GM18508 (cell line): ENCODE data around the gene TMEM127.
"Not testable (repeated sequence)": the region's sequence is repeated elsewhere in the genome, so short reads cannot be mapped to it uniquely, and the experiment has no call there.

Experiments
- ATAC-seq: cut with Tn5 transposase; IDR thresholded peaks from one replicate; pipeline ENCODE4 v1.9.1; 2021; ENCODE audit warnings: moderate number of reproducible peaks; ENCODE audit not compliant: insufficient read depth, unreplicated experiment

The TMEM127 gene

DNA sequence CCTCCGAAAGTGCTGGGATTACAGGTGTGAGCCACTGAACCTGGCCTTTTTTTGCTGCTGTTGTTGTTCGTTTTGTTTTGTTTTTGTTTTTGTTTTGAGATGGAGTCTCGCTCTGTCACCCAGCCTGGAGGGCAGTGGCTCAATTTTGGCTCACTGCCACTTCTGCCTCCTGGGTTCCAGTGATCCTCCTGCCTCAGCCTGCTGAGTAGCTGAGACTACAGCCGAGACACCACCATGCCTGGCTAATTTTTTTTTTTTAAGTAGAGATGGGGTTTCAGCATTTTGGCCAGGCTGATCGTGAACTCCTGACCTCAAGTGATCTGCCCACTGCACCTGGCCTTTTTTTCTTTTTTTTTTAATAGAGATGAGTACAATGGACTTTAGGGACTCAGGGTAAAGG lies 22.0 kb downstream of the TMEM127 start:
- no peak for ATAC-seq

- peak; percentile 75 for ATAC-seq
These were observed 23.7 kb downstream of the TMEM127 start for GRCh38 chr2:96241900-96242611.

- no peak for ATAC-seq
These were observed 24.6 kb downstream of the TMEM127 start for GRCh38 chr2:96241227-96241626.

DNA sequence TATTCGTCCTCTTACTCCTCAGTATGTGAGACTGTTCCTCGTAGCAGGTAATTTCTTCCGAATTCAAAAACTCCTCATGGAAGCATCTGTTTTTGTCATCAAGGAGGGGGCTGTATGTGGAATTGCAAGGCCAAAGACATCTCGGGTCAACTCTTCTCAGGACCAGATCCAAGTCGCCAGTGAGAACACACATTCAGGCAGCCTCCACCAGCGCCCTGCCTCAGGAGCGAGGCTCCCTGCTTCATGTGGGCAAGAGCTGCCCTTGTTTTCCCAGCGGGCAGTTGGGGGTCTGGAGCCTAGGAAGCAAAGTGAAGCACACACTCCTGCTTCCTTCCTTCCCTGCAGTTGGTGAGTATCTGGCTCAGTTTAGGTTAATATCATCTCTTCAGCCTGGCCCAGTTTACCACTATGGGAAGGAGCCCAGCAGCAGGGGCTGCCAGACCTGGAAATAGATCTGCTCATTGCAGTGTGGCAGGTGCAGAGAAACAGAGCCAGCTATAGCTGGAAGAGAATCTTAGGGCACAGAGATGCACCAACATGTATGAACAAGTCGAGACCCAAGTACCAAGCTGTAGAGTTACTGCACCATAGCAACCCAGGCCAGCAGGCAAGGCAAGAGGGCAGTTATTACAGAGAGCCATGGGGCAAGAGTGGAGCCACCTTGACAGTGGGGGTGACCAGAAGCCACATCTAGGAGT lies 25.3 kb downstream of the TMEM127 start:
- no peak for ATAC-seq

- ATAC-seq = no peak
These were observed 26.0 kb downstream of the TMEM127 start for GRCh38 chr2:96239745-96240264.

DNA sequence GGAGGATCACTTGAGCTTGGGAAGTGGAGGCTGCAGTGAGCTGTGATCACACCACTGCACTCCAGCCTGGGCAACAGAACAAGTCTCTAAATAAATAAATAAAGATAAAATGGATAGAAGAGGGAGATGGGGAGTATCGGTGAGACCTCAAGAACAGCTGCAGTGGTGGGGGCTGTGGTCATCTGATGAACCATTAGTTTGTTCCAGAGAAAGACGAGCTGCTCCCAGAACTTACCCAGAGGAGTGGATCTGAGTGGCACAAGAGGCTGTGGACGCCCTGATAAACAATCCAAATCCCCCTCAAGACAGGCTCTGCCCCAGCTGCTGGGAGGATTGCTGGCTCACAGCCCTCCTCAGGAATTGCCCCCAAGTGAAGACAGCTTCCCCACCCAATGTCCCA lies 26.7 kb downstream of the TMEM127 start:
- no peak for ATAC-seq

- no peak for ATAC-seq
These were observed 27.5 kb downstream of the TMEM127 start for GRCh38 chr2:96238266-96238665.

DNA sequence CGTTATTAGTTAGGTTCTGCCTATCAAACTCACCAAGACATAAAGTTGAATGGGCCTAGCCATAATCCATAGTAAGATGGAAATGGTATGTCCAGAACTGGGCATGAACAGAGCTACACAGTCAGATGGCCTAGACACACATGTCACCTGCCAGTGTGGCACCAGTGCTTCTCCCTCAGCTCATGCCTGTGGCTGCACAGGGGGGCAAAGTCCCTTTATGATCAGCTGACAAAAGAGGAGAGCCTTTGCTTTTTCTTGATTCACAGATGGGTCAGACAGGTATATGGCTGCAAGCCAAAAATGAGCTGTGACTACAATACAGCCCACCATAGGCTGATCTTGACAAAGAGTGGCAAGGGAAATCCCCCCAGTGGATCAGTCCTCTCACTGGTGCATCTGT lies 28.9 kb downstream of the TMEM127 start:
- ATAC-seq = no peak

DNA sequence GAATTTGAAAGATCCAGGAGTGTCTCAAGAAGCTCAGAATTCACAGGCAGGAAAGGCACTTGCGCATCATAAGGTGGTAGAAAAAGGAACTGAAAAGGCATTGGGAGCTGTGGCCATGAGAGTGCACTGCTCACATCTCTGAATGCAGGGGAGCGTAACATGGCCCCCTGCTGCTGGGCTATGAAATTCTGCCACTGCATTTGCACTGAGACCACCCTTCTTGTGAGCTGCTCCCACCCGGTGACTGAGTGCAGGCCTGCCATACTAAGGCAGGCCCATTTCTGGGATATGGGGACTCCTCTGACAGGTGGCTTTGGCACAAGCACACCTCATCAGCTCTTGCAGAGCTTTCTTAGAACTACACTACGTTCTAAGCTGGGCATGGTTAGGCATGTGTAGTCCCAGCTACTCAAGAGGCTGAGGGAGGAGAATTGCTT lies 31.9 kb downstream of the TMEM127 start:
- ATAC-seq = no peak

DNA sequence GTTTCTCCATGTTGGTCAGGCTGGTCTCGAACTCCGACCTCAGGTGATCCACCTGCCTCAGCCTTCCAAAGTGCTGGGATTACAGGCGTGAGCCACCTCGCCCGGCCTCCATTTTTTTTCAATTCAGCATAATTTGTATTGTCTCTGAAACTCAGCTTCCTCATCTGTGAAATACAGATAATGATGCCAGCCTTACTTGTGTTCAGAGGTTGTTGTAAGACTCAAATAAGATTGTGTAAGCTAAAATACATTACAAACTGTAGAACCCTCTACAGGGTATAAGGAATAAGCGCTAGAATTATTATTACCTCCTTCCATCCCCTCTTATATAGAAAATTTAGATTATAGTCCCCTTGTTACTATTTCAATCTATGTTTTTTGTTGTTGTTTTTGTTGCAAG lies 32.4 kb downstream of the TMEM127 start:
- ATAC-seq = no peak

- no peak for ATAC-seq
These were observed 34.5 kb downstream of the TMEM127 start for GRCh38 chr2:96231316-96231715.

GRCh38 chr2:96225016-96225533 lies 40.7 kb downstream of the TMEM127 start:
- peak; percentile 48 for ATAC-seq

GRCh38 chr2:96221106-96221505 lies 44.7 kb downstream of the TMEM127 start:
- ATAC-seq = not testable (repeated sequence)

- ATAC-seq = not testable (repeated sequence)
These were observed 45.8 kb downstream of the TMEM127 start for GRCh38 chr2:96219959-96220358.

GRCh38 chr2:96218508-96219131 lies 47.2 kb downstream of the TMEM127 start:
- ATAC-seq = no peak

DNA sequence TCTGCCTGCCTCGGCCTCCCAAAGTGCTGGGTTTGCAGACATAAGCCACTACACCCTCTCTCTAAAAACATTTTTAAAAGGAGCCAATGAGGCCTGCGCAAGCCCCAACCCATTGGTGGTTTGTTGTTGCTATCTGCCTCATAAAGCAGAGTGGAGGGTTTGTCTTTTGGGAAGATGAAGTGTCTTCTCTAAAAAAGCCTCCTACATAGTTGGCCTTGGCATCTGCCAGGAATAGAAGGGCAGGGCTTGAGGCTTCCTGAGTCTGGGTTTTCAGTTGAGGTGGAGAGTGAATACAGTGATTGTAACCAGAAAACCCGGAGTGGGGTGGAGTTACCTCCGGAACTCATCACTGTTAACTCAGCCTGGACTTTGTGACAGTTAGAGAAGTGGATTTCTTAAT lies 51.2 kb downstream of the TMEM127 start:
- no peak for ATAC-seq

DNA sequence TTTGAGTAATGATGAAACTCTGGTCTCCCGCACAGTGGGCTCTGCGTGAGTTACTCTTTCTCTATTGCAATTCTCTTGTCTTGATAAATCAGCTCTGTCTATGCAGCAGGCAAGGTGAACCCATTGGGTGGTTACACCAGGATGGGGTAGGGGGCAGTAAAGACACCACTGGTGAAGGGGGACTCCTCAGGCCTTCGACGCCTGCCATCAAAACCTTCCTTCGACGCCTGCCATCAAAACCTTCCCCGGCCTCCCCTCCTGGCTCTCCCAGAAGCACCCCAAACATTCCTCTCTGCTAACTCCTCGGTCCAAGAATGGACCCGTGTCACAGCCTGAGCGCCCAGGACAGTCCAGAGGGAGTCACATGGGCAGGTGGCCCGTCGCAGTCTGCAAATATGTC lies 52.4 kb downstream of the TMEM127 start:
- ATAC-seq = no peak

GRCh38 chr2:96212339-96212738 lies 53.5 kb downstream of the TMEM127 start:
- ATAC-seq = no peak

- no peak for ATAC-seq
These were observed 56.1 kb downstream of the TMEM127 start for GRCh38 chr2:96209729-96210085.

DNA sequence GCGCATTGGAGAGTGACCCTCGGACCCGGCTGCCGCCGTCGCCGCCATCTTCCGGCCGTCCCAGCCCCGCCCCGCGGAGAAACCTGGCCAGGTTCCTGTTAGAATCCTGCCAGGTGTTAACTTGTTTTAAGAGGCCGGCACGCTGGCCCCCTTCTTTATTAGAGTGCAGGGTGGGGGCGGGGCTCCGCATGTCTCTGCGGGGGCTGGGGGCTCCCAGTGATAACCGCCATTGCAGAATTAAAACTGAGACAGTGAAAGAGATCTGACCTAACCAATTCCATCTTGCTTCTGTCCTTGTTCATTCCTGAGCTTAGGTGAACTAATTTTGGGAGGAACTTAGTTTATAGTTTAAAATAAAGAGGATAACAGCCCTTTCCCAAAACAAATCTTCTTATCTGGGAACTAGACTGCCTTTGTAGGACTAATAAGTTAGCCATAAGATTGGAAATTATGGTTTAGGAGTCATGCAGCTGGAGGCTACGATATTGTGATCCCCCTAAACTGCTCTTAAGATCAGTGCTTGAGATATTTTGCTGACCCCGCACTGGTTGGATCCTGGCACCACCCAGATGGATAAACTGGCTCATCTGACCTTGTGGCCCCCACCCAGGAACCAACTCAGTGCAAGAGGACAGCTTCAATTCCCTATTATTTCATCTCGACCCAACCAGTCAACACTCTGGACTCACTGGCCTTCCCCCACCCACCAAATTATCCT lies 56.6 kb downstream of the TMEM127 start:
- no peak for ATAC-seq
